HL-60 (cell line): ENCODE data around the gene RGS7.
"Not testable (repeated sequence)": the region's sequence is repeated elsewhere in the genome, so short reads cannot be mapped to it uniquely, and the experiment has no call there.

Experiments
- POLR2AphosphoS5 ChIP-seq: IDR thresholded peaks from 2 replicates; pipeline ENCODE4 v1.6.1; 2012; ENCODE audit warnings: low read depth
- SPI1 ChIP-seq: IDR thresholded peaks from 2 replicates; pipeline ENCODE4 v1.6.1; 2012; ENCODE audit warnings: low read depth, mild to moderate bottlenecking, borderline replicate concordance
- TF ChIP-seq, protein P1 (sequence below): IDR thresholded peaks from one replicate; pipeline ENCODE4 v1.5.1; 2011; ENCODE audit warnings: low read length, control low read depth, inconsistent platforms; ENCODE audit not compliant: insufficient read depth
- TF ChIP-seq, protein P2 (sequence below): IDR thresholded peaks from 2 replicates; pipeline ENCODE4 v1.6.1; 2012; ENCODE audit warnings: low read depth; ENCODE audit not compliant: insufficient replicate concordance

DNA sequence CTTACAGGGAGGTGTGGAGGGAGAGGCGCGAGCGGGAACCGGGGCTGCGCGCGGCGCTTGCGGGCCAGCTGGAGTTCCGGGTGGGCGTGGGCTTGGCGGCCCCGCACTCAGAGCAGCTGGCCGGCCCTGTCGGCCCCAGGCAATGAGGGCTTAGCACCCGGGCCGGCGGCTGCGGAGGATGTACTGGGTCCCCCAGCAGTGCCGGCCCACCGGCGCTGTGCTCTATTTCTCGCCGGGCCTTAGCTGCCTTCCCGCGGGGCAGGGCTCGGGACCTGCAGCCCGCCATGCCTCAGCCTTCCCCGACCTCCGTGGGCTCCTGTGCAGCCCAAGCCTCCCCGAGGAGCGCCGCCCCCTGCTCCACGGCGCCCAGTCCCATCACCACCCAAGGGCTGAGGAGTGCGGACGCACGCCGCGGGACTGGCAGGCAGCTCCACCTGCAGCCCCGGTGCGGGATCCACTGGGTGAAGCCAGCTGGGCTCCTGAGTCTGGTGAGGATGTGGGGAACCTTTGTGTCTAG lies 594.5 kb downstream of the RGS7 start:
- TF ChIP-seq, protein P1, sequence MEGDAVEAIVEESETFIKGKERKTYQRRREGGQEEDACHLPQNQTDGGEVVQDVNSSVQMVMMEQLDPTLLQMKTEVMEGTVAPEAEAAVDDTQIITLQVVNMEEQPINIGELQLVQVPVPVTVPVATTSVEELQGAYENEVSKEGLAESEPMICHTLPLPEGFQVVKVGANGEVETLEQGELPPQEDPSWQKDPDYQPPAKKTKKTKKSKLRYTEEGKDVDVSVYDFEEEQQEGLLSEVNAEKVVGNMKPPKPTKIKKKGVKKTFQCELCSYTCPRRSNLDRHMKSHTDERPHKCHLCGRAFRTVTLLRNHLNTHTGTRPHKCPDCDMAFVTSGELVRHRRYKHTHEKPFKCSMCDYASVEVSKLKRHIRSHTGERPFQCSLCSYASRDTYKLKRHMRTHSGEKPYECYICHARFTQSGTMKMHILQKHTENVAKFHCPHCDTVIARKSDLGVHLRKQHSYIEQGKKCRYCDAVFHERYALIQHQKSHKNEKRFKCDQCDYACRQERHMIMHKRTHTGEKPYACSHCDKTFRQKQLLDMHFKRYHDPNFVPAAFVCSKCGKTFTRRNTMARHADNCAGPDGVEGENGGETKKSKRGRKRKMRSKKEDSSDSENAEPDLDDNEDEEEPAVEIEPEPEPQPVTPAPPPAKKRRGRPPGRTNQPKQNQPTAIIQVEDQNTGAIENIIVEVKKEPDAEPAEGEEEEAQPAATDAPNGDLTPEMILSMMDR: not testable (repeated sequence)
- TF ChIP-seq, protein P2, sequence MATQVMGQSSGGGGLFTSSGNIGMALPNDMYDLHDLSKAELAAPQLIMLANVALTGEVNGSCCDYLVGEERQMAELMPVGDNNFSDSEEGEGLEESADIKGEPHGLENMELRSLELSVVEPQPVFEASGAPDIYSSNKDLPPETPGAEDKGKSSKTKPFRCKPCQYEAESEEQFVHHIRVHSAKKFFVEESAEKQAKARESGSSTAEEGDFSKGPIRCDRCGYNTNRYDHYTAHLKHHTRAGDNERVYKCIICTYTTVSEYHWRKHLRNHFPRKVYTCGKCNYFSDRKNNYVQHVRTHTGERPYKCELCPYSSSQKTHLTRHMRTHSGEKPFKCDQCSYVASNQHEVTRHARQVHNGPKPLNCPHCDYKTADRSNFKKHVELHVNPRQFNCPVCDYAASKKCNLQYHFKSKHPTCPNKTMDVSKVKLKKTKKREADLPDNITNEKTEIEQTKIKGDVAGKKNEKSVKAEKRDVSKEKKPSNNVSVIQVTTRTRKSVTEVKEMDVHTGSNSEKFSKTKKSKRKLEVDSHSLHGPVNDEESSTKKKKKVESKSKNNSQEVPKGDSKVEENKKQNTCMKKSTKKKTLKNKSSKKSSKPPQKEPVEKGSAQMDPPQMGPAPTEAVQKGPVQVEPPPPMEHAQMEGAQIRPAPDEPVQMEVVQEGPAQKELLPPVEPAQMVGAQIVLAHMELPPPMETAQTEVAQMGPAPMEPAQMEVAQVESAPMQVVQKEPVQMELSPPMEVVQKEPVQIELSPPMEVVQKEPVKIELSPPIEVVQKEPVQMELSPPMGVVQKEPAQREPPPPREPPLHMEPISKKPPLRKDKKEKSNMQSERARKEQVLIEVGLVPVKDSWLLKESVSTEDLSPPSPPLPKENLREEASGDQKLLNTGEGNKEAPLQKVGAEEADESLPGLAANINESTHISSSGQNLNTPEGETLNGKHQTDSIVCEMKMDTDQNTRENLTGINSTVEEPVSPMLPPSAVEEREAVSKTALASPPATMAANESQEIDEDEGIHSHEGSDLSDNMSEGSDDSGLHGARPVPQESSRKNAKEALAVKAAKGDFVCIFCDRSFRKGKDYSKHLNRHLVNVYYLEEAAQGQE: not testable (repeated sequence)
- TF ChIP-seq POLR2AphosphoS5, SPI1: not testable (repeated sequence)
